Esophagus (tissue), 2 donors: ENCODE measurements around the gene TMPRSS9. TPM values are rescaled to one million over a fixed set of nuclear protein-coding genes. Genes with fewer than 3 reads are reported as not detected.
"Not testable (repeated sequence)": the region's sequence is repeated elsewhere in the genome, so short reads cannot be mapped to it uniquely, and the experiment has no call there.

Experiments used
- H3K27ac ChIP-seq, 2 donors: one replicate each; pipeline ENCODE4 v1.5.1; 2013; ENCODE audit warnings: low read depth in 2 of 2, mild to moderate bottlenecking in 2 of 2, inconsistent platforms in 1 of 2, low read length in 1 of 2, moderate library complexity in 1 of 2
- H3K27me3 ChIP-seq, 2 donors: one replicate each; pipeline ENCODE4 v1.6.1; 2013; ENCODE audit warnings: low read length in 2 of 2, control low read depth in 1 of 2, mild to moderate bottlenecking in 1 of 2; ENCODE audit not compliant: insufficient read depth in 2 of 2, control insufficient read depth in 1 of 2
- H3K36me3 ChIP-seq, 2 donors: one replicate each; pipeline ENCODE4 v1.6.1; 2013; ENCODE audit warnings: low read length in 1 of 2; ENCODE audit not compliant: control insufficient read depth in 2 of 2, insufficient read depth in 2 of 2
- H3K4me1 ChIP-seq, 2 donors: one replicate each; pipeline ENCODE4 v1.6.1; 2013; ENCODE audit warnings: low read length in 1 of 2; ENCODE audit not compliant: control insufficient read depth in 2 of 2, insufficient read depth in 2 of 2
- H3K4me3 ChIP-seq, 2 donors: one replicate each; pipeline ENCODE4 v1.5.1; 2013; ENCODE audit warnings: low read length in 2 of 2, mild to moderate bottlenecking in 2 of 2, low read depth in 1 of 2, moderate library complexity in 1 of 2
- H3K9me3 ChIP-seq, 2 donors: one replicate each; pipeline ENCODE4 v1.6.1; 2013; ENCODE audit warnings: mild to moderate bottlenecking in 2 of 2, low read depth in 1 of 2, low read length in 1 of 2, moderate library complexity in 1 of 2; ENCODE audit not compliant: control insufficient read depth in 2 of 2, insufficient read depth in 1 of 2
- WGBS, 2 donors: extraction: QIAGEN DNeasy Blood & Tissue Kit; methylation state at CpG; one replicate each; pipeline ENCODE4 v1.1.7; 2013; 5-methylcytosine and 5-hydroxymethylcytosine counted together
- polyA plus RNA-seq, 2 donors: library from polyadenylated mRNA; stranded (reverse); fragments of 200-250 nt; gene quantifications; one replicate each; pipeline ENCODE4 v1.2.3, GENCODE V29; 2013
- donor health status: healthy with polysubstance abuse.
- donor health status: Bipolar disorder and iron deficiency.

Gene TMPRSS9
- polyA plus RNA-seq, 2 donors = 0.04 TPM; not detected in 1

DNA sequence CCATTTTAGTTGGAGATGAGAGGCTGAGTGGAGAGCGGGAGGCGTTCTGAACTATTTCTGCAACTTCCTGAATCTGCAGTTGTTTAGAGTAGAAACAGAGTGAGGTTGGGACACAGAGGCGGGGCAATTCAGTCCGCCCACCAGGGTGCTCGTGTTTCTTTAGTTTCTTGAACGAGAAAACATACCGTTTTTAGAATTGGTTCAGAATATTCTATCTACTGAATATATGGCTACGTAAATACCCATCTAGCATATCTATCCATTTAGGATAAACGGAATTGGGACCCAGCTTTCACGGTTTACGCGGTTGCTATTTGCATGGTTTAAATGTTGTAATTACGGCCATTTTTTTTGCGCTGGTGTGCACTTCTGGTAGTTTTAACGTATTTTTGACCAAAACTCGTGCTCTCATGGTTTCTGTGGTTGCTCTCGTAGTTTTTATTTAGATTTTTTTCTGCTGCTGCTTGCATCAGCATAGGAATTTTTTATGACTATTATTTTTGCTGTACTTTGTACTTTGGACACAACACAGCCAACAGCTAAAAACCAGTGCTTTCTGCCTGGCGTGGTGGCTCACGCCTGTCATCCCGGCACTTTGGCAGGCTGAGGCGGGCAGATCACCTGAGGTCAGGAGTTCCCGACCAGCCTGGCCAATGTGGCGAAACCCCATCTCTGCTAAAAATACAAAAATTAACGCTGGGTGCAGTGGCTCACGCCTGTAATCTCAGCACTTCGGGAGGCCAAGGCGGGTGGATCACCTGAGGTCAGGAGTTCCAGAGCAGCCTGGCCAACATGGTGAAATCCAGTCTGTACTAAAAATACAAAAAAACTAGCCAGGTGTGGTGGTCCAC, 34.6 kb downstream of the TMPRSS9 start:
- no peak overlapping the region for H3K4me3 ChIP-seq
- H3K27ac ChIP-seq = no peak overlapping the region

DNA sequence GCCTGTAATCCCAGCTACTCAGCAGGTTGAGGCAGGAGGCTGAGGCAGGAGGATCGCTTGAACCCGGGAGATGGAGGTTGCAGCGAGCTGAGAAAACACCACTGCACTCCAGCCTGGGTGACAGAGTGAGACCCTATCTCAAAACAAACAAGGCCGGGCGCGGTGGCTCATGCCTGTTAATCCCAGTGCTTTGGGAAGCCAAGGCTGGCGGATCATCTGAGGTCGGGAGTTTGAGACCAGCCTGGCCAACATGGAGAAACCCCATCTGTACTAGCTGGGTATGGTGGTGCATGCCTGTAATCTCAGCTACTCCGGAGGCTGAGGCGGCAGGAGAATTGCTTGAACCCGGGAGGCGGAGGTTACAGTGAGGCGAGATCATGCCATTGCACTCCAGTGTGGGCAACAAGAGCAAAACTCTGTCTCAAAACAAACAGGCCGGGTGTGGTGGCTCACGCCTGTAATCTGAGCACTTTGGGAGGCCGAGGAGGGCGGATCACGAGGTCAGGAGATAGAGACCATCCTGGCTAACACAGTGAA, 35.3 kb downstream of the TMPRSS9 start:
- H3K27ac ChIP-seq, H3K4me1 ChIP-seq, H3K9me3 ChIP-seq, H3K4me3 ChIP-seq, H3K36me3 ChIP-seq, H3K27me3 ChIP-seq: not testable (repeated sequence)
- 83 to 86% methylated on average over 18 of the region's 18 CpGs for WGBS, 2 donors

More for the DNA sequence above, 34.6 kb downstream of the TMPRSS9 start:
- Histone ChIP-seq H3K36me3 (no peaks in the 10 kb centered on the region), H3K4me1 (no peaks in the 10 kb centered on the region), H3K9me3 (no peaks in the 10 kb centered on the region), H3K27me3 (no peaks in the 10 kb centered on the region)
- 56 to 63% methylated on average over 27 of the region's 27 CpGs for WGBS, 2 donors

DNA sequence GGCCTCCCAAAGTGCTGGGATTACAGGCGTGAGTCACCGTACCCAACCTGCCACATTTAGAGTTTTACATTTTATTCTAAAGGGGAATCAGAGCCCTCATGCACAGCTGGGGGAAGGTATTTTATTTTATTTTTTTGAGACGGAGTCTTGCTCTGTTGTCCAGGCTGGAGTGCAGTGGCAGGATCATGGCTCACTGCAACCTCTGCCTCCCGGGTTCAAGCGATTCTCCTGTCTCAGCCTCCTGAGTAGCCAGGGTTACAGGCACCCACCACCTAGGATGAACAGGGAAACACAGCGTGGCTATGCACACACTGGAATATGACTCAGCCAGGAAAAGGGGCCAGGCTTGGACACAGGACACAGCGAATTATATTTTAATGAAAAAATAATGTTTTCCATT, 37.1 kb downstream of the TMPRSS9 start:
- not testable (repeated sequence) for H3K27me3 ChIP-seq
- WGBS, 2 donors = 94 to 95% methylated on average over 7 of the region's 7 CpGs

DNA sequence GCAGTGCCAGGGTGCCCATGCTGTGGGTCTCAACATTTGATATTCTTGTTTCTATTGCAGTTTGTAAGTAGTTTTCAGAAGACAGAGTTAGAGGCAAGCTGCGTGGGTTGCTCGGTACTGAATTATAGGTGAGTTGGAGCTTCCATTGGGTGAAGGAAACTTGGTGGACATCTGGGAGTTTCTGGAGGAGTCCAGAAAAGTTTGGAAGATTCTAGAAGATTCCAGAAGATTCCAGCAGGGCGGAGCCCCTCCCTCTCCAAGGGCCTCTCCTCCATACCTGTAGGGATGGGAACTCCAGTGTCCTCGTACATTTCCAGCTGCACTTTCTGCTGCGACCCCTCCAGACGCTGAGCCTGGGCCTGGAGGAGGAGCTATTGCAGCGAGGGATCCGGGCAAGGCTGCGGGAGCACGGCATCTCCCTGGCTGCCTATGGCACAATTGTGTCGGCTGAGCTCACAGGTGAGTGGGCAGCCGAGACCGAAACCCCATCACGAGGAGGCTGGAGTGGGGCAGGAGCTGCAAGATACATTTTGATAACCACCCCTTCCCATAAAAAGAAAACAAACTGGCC, 38.8 kb downstream of the TMPRSS9 start:
- Histone ChIP-seq H3K27ac (no peak overlapping the region), H3K36me3 (no peaks in the 10 kb centered on the region), H3K4me1 (no peaks in the 10 kb centered on the region), H3K4me3 (no peak overlapping the region), H3K9me3 (no peaks in the 10 kb centered on the region), H3K27me3 (no peaks in the 10 kb centered on the region)
- WGBS, 2 donors = 85 to 88% methylated on average over 14 of the region's 14 CpGs

More for the DNA sequence above, 37.1 kb downstream of the TMPRSS9 start:
- H3K9me3 ChIP-seq, H3K4me3 ChIP-seq, H3K4me1 ChIP-seq, H3K36me3 ChIP-seq, H3K27ac ChIP-seq: not testable (repeated sequence)

DNA sequence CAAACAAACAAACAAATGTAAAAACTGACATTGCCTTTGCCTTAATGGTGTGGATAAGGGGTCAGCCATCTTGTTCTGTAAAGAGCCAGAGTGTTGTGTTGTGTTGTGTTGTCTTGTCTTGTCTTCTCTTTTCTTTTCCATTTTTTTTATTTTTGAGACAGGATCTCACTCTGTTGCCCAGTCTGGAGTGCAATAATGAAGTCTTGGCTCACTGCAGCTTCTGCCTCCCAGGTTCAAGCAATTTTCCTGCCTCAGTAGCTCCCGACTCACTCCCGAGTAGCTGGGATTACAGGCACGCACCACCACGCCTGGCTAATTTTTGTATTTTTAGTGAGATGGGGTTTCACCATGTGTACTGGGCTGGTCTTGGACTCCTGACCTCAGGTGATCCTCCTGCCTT, 39.5 kb downstream of the TMPRSS9 start:
- WGBS, 2 donors = 94 to 97% methylated on average over 4 of the region's 4 CpGs

DNA sequence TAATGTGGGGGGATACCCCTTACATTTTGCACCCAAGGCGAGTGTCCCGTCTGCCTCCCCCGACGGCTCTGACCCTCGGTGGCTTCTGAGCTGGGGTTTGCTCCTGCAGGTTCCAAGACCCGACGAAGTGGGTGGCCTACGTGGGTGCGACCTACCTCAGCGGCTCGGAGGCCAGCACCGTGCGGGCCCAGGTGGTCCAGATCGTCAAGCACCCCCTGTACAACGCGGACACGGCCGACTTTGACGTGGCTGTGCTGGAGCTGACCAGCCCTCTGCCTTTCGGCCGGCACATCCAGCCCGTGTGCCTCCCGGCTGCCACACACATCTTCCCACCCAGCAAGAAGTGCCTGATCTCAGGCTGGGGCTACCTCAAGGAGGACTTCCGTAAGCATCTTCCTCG, 48.2 kb downstream of the TMPRSS9 start:
- Histone ChIP-seq H3K9me3 (peaks cover 2 to 5% of the 10 kb centered on the region in 2 donors), H3K36me3 (no peaks in the 10 kb centered on the region), H3K27me3 (no peaks in the 10 kb centered on the region)

More for the DNA sequence above, 39.5 kb downstream of the TMPRSS9 start:
- no peaks in the 10 kb centered on the region for H3K36me3 ChIP-seq
- H3K27ac ChIP-seq = no peak overlapping the region
- H3K9me3 ChIP-seq = no peaks in the 10 kb centered on the region
- no peaks in the 10 kb centered on the region for H3K27me3 ChIP-seq
- H3K4me3 ChIP-seq = no peak overlapping the region
- H3K4me1 ChIP-seq = no peaks in the 10 kb centered on the region

DNA sequence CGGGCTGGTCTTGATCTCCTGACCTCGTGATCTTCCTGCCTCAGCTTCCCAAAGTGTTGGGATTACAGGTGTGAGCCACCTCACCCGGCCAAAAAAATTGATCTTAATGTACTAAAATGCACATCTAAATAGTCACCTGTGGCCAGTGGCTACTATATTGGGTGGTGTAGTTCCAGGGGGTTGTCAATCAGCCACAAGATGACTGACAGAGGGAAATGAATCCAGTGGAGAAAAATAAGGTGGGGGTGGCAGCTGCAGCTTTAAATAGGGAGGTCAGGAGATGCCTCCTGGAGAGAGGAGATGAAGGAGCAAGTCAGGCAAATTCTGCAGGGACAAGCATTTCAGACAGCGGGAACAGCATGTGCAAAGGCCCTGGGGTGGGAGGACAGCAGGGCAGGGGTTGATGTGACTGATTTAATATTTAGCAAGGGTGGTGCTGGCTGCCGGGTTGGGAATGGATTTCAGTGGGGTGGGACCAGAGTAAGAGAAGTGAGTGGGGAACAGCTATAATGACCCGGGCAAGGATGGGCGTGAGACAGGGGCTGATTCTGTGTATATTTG, 49.4 kb downstream of the TMPRSS9 start:
- no peak overlapping the region for H3K4me3 ChIP-seq
- H3K27ac ChIP-seq = no peak overlapping the region
- WGBS, 2 donors = 91 to 92% methylated on average over 7 of the region's 7 CpGs
- H3K4me1 ChIP-seq = no peaks in the 10 kb centered on the region
- no peaks in the 10 kb centered on the region for H3K27me3 ChIP-seq
- H3K9me3 ChIP-seq = peaks cover 2 to 5% of the 10 kb centered on the region in 2 donors
- H3K36me3 ChIP-seq = no peaks in the 10 kb centered on the region

More for the DNA sequence above, 48.2 kb downstream of the TMPRSS9 start:
- Histone ChIP-seq H3K4me1 (no peaks in the 10 kb centered on the region), H3K4me3 (no peak overlapping the region), H3K27ac (no peak overlapping the region)
- WGBS, 2 donors = 74 to 84% methylated on average over 25 of the region's 25 CpGs

DNA sequence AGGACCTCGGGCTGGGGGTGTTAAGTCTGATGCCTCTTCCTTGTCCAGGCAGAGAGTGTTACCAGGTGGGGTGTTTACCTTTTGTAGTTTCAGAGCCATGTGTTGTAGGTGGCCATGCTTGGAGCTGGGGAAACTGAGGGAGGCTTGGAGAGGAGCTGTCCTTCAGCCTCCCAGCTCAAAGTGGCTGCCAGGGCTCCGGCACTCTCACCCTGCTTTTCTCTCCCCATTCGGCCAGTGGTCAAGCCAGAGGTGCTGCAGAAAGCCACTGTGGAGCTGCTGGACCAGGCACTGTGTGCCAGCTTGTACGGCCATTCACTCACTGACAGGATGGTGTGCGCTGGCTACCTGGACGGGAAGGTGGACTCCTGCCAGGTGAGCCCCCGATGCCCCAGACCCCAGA, 50.0 kb downstream of the TMPRSS9 start:
- Histone ChIP-seq H3K4me3 (no peak overlapping the region), H3K36me3 (no peaks in the 10 kb centered on the region), H3K27me3 (no peaks in the 10 kb centered on the region), H3K9me3 (peaks cover 2 to 5% of the 10 kb centered on the region in 2 donors), H3K27ac (no peak overlapping the region), H3K4me1 (no peaks in the 10 kb centered on the region)
- 92 to 93% methylated on average over 7 of the region's 7 CpGs for WGBS, 2 donors

DNA sequence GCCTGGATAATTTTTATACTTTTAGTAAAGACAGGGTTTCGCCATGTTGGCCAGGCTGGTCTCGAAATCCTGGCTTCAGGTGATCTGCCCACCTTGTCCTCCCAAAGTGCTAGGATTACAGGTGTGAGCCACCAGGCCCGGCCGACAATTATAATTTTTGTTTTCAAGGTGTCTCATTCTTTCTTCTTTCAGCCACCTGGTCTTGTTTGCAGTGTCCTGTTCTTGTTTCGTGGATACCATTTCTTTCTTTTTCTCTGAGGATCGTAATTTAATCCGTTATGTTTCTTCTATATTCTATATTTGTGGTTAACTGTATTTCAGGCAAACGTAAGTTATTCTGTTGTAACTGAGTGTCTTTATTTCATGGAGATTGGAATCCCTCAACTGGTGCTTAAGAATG, 51.6 kb downstream of the TMPRSS9 start:
- Histone ChIP-seq H3K36me3 (no peaks in the 10 kb centered on the region), H3K9me3 (peaks cover 2 to 5% of the 10 kb centered on the region in 2 donors), H3K27me3 (no peaks in the 10 kb centered on the region), H3K4me1 (no peaks in the 10 kb centered on the region), H3K27ac (no peak overlapping the region), H3K4me3 (no peak overlapping the region)
- 89 to 91% methylated on average over 8 of the region's 8 CpGs for WGBS, 2 donors
